NCI-H446 (cell line): Measurements from ENCODE around the gene INPP1.
A peak's percentile ranks its signal among the peaks of the same experiment; 100 is the strongest.

Experiments used
- DNase-seq, 2 experiments: peaks; one replicate each; lab custom pipeline; 2025; lab: John Stamatoyannopoulos, UW

INPP1 gene

GRCh38 chr2:190361572-190361971, 18.2 kb downstream of the INPP1 start:
- no peak for DNase-seq

DNA sequence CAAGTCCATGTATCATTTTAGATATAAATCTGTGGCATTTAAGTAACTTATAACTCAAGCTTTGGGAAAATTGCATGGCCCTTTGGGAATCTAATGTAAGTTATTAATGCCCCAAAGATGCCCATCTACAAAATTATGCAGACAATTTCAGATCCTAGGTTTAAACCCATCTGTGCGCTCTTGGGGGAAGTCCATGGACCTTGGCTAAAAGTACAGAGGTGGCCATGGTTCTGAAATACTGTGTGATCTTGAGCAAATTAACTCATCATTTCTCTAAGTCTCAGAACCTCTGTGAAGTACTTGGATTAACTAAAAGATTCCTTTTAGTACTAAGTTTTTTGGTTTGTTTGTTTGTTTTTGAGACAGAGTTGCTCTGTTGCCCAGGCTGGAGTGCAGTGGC, 19.5 kb downstream of the INPP1 start:
- DNase-seq: no peak

DNA sequence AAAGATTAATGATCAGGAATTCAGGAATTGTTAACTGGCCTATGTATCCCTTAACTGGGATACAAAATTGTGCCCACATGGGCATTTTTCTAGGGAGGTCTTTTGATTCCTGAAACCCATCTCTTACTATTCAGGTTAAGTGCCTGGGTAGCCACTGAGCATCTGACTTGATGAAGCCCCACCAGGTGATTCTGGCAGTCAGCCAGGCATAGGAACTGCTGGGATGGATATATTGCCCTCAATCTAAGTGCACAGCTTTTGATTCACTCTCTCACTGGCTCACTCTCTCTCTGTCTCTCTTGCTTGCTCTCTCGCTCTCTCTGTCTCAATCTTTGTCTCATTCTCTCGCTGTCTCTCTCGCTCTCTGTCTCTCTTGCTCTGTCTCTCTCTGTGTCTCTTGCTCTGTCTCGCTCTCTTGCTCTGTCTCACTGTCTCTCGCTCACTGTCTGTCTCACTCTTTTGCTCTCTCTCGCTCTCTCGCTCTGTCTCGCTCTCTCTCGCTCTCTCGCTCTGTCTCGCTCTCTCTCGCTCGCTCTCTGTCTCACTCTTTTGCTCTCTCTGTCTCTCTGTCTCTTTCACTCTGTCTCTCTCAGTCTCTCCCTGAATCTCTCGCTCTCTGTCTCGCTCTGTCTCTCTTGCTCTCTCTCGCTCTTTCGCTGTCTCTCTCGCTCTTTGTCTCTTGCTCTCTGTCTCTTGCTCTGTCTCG, 22.3 kb downstream of the INPP1 start:
- DNase-seq: no peak

- no peak for DNase-seq
Observed at GRCh38 chr2:190366248-190366753, 22.9 kb downstream of the INPP1 start.

DNA sequence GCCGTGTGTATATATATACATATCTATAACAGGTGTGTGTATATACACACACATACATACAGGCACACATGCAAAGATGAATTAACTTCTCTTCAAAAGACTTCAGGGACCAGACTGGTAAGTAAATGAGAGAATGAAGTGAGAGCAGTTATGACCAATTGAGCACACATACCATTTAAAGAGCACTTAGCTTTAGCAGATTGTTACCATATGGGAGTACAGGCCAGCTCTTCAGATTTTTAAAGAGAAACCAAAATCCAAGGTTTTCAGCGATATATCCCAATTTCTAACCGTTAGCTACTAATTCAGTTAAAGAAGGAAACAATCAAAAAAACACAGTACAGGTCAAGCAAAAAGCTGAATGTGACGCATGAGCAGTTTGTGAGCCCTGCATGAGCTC, 23.7 kb downstream of the INPP1 start:
- DNase-seq: no peak

DNA sequence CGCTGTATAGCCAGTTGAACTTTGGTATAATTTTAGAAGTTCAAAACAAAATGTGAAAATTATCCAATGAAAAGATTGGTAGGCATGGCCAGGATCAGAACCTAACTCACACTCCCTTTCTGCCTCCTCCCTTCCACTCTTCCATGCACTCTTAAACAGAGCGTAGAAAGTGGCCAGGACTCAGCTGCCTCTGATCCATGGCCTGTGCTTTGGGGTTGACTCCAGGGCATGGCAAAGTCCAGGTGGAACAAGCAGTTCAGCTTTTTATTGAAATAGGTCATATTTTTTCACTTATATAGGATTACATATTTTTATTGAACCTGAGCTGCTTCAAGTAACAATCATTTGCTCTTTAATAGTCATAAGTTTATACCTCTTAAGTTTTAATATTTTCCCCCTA, 26.2 kb downstream of the INPP1 start:
- no peak for DNase-seq

DNA sequence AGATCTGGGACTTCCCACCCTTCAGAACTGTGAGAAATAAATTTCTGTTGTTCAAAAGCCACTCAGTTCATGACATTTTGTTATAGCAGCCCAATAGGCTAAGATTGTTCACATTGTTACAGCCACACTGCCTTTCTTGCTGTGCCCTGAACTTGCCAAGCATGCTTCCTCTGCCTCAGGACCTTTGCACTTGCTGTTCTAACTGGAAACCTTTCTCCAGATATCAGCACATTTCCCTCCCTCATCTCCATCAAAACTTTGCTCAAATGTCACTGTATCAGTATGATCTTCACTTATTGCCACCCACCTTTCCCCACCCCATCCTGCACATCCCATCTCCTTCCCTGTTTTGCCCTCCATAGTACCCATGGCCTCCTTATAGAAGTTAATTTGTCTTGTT, 32.7 kb downstream of the INPP1 start:
- no peak for DNase-seq

DNA sequence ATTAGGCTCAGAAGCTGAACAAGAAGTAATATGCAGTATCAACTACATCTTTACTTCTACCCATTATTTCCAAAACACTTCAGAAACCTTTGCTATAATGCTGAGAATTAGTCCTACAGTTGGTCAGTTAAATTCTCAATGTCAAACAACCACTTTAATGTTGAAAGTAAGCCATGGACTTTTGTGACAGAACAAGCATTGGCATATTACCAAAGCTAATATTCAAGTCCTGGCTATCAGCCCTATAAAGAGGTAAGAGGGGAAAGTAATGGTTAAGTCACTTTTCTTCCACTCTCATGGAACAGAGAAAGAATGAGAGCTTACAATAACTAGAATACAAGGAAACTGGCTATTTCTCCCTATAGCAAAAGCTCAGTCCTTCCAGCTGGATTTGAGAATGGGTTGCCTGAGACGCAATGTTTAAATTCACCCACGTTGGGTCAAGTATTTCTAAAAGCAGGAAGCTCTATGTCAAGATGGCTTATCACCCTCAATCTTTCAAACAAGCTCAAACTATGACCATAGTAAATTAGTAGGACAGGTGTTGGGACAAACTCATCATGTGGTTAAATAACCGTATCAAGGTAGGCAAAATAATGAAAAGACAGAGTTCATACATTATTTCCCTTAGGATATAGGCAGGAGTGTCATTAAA, 33.3 kb downstream of the INPP1 start:
- no peak for DNase-seq

DNA sequence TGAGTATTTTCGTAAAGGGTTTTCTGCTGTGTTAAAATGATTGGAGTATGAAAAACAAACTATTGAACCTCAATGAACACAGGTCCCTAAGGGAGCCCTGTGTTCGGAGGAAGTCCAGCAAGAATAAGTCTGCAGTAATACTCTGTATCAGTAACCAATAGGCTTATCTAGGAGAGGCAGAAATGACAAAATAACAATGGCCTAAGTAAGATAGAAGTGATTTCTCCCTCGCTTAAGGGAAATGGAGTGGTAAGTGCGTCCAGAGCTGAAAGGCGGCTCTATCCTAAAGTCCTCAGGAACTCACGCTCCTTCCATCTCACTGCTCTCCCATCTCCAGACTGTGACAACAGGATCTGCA, 35.5 kb downstream of the INPP1 start:
- no peak for DNase-seq

GRCh38 chr2:190379249-190379964, 36.0 kb downstream of the INPP1 start:
- no peak for DNase-seq

DNA sequence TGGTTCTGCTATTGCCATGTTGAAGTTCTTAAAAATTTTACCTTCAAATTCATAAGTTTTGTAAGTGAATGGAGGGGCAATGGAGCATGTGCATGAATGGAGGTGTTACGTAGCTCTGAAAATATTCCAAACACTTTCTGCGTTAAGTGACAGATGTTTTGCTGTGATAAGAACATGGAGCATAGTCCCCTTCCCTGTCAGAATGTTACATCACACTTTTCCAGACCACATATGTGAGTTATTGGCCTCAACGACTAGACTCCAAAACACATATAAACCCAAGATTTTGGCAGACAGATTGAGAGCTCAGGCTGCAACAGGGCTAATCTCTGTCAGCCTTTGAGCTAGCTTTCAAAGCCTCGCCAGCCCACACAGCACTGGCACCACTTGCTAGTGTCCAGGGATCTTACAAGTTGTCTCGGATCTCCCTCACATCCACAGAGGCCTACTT, 37.6 kb downstream of the INPP1 start:
- no peak for DNase-seq

DNA sequence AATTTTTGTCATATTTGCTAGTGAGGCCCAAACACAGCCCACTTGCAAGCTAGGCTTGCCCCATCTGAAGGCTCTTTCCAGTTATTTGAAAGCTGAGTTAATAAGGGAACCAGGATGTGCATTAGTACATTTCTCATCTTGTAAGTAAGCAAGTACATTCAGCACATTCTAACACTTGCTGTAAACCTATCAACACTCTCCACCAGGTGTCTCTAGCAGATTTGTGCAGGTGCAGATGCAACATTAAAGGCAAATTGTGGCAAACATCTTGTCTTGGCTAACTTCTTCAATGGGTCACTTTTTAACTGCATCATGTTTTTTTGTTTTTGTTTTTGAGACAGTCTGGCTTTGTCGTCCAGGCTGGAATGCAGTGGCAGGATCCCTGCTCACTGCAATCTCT, 39.5 kb downstream of the INPP1 start:
- peak in 1 of 2 experiments; percentile 20 for DNase-seq

GRCh38 chr2:190387422-190387821, 44.0 kb downstream of the INPP1 start:
- no peak for DNase-seq

- DNase-seq: no peak
Observed at GRCh38 chr2:190396271-190396670, 52.9 kb downstream of the INPP1 start.

DNA sequence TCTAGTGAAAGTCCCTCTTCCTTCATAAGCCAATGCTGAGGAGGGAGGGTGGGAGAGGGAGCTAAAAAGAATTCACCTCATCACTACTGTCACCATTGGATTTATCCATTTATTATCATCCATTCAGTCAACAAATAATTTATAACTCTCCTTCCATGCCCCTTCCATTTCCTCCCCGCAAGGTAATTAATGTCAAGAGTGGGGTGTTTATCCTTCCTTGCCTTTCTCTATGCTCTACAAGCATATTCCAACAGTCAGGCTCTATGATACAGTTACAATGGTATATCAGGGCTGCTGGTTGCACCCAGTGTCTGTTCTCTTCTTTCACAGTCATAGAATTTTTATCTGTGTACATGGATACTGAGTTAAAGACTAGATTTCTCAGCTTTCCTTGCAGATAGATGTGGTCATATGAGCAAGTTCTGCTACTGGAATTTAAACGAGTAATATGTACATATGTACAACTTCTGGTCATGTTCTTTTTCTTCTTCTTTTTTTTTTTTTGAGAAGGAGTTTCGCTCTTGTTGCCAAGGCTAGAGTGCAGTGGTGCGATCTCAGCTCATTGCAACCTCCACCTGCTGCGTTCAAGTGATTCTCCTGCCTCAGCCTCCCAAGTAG, 59.7 kb downstream of the INPP1 start:
- no peak for DNase-seq

- no peak for DNase-seq
Observed at GRCh38 chr2:190404487-190404886, 61.1 kb downstream of the INPP1 start.

DNA sequence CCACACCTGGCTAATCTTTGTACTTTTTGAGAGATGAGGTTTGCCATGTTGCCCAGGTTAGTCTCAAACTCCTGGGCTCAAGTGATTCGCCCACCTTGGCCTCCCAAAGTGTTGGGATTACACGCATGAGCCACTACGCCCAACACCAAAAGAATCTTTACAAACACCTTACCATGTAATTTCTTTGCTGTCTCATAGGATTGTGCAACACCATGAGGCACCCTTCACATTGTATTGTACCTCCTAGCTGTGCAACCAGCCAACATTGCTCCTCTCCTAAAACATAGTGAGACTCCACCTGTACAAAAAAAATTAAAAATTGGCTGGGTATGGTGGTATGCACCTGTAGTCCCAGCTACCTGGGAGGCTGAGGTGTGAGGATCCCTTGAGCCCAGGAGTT, 61.7 kb downstream of the INPP1 start:
- DNase-seq: no peak

- no peak for DNase-seq
Observed at GRCh38 chr2:190405995-190406394, 62.6 kb downstream of the INPP1 start.

DNA sequence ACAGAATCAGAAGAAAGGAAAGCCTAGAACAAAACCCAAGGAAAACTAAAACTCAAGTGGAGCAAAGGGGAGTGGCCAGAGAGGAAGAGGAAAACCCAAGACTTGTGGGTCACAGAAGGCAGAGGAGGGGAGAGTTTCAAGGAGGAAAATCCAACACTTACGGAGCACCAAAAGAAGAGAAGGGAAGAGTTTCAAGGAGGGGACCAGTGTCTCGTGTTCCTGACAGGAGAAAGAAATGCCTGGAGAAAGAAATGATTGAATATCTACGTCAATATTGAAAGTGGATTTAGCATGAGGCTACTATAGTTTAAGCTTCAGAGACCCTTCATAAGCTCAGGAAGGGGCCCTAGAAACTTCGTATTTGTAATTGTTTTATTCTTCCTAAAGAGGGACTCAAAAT, 63.4 kb downstream of the INPP1 start:
- no peak for DNase-seq

DNA sequence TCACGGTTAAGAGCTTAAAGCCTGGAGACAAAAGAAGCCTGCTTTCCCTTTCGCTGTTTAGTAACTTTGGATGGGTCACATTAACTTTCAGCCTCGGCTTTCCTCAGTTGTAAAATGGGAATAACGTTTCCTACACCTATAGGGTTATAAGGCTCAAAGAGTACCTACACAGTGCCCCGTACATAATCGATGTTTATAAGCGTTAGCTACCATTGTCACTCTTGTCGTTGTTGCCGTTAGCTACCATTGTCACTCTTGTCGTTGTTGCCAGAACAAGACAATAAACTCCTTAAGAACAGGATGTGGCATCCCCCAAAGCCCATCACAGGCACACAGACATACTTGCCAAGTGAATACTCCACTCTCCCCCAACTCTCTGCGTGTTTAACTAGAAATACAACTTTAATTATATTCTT, 63.9 kb downstream of the INPP1 start:
- DNase-seq: no peak

DNA sequence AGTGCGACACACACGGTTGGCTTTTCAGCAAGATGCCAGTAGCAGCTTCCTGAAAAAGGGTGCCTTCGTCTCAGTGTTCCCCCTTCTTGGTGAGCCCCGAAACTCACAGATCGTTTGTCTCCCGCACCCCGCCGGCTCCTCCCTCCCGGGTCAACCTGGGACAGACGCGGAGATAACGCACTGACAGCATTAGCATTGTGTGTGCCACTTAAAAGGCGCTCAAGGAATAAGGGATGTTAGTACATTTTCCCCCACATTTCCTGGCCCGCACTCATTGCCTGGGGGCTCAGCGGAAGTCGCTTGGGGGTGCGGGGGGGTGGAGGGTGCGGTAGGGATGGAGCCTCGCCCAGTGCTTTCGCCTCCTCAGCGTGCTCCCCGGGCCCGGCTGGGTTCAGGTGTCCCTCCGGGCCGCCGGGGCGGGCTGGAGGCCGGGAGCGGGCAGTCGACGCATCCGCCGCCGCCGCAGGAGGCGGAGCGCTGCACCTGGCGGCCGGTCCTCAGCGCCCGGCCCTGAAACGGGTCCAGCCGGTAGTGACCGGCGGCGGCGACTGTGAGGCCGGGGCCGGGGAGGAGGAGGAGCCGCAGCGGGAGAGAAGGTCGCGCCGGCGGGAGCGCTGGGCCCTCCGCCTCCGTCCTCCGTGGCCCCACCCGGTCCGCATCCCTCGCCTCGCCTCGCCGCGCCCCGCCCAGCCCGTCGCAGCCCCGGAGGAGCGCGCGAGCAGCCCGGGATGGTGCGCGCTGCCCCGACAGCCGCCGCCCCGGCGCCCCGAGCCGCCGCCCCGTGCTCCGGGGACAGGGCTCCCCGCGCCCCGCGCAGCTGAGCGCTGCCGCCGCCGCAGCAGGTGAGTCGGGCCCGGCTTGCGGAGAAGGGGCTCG, 64.5 kb downstream of the INPP1 start, which contains the start of gene MFSD6:
Gene MFSD6, plus strand, starts transcription at position 694 of the 876 bp plus-strand sequence. CDS start 27,675 bp downstream, outside the sequence.
- peak in 1 of 2 experiments; percentile 18 for DNase-seq
